ENCODE results near the gene AFF2.
"Not testable (repeated sequence)": the region's sequence is repeated elsewhere in the genome, so short reads cannot be mapped to it uniquely, and the experiment has no call there.

The AFF2 gene

DNA sequence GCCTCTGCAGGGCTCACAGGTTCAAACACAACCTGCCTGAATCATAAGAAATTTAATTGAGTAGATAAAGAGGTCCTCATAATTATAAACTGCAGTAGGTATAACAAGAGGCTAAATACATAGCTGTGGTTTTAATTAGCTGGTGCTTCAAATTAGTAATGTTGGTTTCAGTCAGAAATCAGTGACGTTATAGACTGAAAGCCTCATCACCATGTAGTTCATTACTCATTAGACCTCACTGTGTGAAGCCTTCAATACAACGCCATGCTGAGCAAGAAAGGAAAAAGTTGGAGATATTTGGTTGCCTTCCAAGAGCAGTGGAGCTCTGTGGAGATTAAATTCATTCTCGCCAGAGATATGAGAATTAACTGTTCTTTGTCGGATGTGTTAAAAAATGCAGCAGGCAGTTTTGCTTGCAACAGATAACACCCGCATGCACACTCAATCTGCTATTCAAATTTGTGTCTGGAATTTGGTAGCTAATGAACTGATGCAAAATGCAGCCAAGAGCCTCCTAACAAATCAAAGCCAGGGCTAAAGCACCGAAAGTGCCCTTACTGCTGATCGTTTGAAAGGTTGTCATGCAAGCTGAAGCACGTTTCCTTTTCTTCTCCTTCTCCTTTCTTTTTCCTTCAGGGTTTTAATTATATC lies 148.9 kb downstream of the AFF2 start:
- no peak for DNase-seq

DNA sequence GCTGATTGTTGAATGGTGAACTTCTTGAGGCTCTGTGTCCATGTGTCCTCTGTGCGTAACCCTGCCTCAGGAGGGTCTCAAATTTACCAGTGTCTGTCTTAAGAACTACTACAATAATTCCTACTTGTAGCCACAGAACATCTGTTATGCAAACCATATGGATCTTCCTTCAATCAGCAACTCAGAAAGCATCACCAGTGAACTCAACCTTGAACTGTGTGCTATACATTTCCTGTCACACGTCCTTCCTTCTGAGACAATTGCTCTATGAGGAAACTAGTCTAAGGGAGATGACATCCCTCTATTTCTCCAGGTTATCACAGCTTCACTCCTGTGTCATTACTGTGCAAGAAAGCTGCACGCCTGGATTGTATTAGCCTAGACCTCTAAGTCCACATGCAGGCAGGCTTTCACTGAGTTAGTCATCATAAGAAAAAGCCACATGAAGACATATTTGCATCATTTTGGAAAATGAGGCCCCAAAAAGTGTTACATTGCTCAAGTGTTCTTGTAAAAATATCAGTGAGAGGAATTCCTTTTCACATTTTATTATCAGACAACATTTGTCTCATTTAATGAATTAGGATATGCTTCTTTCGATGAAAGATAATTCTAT lies 157.8 kb downstream of the AFF2 start:
- no peak for DNase-seq

GRCh38 chrX:148659481-148659880 lies 159.1 kb downstream of the AFF2 start:
- no peak for DNase-seq

- no peak for DNase-seq
These were observed 160.6 kb downstream of the AFF2 start for GRCh38 chrX:148661035-148661434.

GRCh38 chrX:148662014-148662413 lies 161.6 kb downstream of the AFF2 start:
- DNase-seq: no peak

DNA sequence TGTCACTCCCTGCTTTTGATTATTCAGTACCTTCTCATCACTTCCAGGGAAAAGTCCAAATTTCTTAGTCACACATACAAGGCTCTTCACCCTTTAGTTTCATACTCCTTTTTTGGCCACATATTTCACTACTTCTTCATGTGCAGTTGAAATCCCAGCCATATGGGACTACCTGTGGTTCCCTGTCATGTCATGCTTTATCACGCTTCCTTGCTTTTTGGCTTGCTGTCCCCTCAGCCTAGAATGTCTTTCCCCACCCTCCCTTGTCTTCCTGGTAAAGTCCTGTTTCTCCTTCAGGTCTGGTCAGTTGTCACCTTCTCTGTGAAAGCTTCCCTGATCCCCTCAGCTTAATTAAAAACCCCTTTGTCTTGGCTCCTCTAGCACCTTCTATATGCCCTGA lies 163.8 kb downstream of the AFF2 start:
- DNase-seq: no peak

DNA sequence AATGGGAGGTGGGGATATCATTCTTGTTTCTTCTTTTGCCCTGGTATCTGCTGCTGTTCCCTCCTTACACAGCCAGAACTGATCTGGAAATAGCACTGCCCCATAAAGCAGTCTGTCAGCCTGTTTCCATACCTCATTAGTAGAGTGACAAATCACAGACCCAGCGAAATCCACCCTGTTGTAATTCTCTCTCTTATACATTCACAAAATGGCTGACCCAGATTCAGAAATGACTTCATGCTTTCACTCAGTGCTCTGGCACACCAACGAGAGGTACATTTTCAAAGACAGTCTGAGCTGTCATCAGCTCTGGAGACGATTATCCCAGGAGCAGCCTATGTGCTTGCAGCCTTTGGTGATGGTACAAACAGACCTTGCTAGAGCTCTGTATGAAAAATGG lies 164.6 kb downstream of the AFF2 start:
- no peak for DNase-seq

GRCh38 chrX:148669175-148669574 lies 168.8 kb downstream of the AFF2 start:
- DNase-seq: not testable (repeated sequence)

- no peak for DNase-seq
These were observed 169.9 kb downstream of the AFF2 start for GRCh38 chrX:148670277-148670676.

- no peak for DNase-seq
These were observed 172.1 kb downstream of the AFF2 start for GRCh38 chrX:148672517-148672916.

- no peak for DNase-seq
These were observed 181.2 kb downstream of the AFF2 start for GRCh38 chrX:148681605-148682004.

DNA sequence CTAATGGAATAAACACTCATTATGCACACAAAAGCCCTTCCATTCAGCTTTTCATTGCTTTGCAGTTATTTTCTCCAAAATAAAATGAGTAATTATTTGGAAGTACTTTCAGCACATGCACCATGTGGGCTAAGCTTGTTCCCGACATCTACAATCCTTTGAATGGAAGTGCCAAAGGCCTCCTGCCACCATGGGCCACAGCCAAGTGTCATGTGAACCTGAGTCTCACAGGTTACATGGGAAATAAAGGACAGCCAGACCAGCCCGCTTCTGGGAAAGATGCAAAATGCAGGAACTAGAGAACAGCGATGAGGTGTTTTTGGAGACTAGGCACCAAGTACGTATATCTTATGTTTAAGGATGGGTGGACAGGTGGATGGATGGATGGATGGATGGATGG lies 181.8 kb downstream of the AFF2 start:
- no peak for DNase-seq

GRCh38 chrX:148691456-148691855 lies 191.0 kb downstream of the AFF2 start:
- no peak for DNase-seq

GRCh38 chrX:148695255-148695654 lies 194.8 kb downstream of the AFF2 start:
- no peak for DNase-seq

DNA sequence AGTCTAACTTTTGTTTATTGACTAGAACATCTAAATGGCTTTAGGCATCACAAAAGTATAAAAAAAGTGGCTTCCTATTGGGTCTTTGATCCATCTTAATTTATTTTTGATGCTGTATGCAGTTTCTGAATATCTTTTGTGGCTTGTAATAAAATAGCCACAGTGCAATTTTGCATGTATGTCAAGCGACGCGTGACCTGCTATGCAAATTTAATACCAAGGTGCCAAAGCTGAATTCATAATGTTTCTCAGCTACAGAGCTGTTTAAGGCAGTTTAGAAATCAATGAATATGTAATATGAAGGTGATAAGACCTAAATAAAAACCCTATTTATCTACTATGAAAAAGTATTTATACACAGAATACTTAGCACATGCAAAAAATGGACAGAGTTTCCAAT lies 197.8 kb downstream of the AFF2 start:
- DNase-seq: no peak

DNA sequence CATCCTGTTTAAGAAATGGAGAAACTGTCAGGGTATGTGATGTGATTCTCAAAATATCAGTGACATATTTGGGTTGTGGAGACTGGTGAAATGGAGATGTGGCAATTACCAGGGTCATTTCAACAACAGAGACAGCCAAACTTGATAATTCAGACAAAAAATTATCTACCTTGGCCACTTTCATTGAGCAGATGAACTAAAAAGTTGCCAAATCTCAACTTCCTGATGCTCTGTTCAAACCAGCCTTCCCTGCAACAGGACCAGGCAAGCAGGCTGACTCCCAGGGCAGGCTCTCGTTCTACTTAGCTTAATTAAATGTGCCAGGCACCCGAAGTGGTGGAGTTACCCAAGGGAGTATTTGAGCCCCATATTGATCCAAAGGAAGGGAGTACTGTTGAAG lies 199.6 kb downstream of the AFF2 start:
- no peak for DNase-seq

DNA sequence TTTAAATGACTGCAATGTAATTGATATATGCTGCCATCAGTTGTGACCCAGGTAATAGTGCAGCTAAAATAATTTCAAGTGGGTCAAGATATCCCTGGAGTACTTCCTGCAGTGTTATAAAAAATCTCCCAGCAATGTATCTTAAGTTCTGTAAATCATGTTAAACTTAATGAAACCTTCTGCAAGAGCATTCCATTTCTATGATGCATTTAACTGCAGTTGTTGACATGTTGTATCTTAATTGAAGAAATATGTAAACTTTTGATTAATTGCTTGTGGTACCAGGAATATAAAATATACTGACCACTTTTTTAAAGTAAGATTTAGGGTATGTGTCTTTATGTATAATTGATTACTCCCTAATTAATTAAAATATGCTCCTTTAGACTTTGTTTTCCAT lies 213.6 kb downstream of the AFF2 start:
- DNase-seq: no peak

GRCh38 chrX:148715361-148715760 lies 214.9 kb downstream of the AFF2 start:
- no peak for DNase-seq

GRCh38 chrX:148722966-148723365 lies 222.5 kb downstream of the AFF2 start:
- DNase-seq: no peak

DNA sequence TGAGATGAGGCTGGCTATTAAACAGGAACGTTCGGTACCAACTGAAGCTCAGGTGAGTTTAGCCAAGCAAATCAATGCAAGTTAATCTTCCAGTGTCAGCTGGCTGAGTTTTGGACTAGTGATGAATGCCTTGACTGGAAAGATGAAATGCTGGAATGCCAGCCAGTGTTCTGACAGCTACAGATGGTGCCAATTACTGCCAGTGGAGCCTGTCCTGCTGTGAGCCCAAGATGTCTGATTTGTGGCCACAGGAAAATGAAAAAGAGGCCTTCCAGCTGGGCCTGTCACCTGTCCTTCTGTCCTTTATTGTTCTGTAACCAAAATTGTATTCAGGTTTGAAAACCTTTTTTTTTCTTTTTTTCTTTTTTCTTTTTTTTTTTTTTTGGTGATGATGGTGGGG lies 223.1 kb downstream of the AFF2 start:
- DNase-seq: no peak

GRCh38 chrX:148728901-148729300 lies 228.5 kb downstream of the AFF2 start:
- DNase-seq: no peak

DNA sequence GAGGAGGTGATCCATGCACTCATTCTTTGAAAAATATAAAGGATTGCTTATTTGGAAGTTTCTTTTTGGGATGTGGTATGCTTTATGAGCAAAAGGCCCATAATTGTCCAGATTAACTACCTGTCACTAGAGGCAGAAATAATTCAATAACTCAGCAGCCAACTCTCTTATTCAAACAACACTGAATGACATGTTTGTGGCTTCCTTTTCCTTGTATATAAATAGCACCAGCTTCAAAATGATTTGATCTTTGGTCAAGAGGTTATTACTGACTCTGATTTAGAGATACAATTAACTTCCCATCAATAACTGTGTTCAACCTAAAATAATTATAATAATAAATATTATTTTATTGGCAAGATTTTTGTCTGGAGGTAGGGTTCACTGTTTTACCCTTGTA lies 232.3 kb downstream of the AFF2 start:
- DNase-seq: no peak

GRCh38 chrX:148741441-148741840 lies 241.0 kb downstream of the AFF2 start:
- no peak for DNase-seq

- no peak for DNase-seq
These were observed 254.7 kb downstream of the AFF2 start for GRCh38 chrX:148755111-148755510.

DNA sequence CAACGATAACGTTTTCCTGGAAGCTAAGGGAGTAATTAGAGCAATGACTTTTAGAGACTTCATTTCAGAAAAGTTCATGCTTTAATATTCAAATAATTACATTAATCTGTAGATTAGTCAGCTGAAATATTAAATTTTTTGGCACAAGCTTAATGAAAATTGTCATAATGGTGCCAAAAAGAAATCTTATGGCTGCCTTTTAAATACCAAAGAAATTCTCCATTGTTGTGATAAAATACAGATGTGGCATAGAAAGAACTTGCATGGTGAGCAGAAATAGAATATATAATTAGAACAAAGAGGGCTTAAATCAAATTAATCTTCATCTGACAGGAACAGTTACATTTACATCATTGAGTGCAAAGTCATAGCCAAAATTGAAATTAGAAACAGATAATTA lies 263.5 kb downstream of the AFF2 start:
- no peak for DNase-seq

All from DMS79 treated with DMSO at 0.1 percent for 48 hours (cell line).